ENCODE results near the gene UIMC1.

UIMC1 gene

DNA sequence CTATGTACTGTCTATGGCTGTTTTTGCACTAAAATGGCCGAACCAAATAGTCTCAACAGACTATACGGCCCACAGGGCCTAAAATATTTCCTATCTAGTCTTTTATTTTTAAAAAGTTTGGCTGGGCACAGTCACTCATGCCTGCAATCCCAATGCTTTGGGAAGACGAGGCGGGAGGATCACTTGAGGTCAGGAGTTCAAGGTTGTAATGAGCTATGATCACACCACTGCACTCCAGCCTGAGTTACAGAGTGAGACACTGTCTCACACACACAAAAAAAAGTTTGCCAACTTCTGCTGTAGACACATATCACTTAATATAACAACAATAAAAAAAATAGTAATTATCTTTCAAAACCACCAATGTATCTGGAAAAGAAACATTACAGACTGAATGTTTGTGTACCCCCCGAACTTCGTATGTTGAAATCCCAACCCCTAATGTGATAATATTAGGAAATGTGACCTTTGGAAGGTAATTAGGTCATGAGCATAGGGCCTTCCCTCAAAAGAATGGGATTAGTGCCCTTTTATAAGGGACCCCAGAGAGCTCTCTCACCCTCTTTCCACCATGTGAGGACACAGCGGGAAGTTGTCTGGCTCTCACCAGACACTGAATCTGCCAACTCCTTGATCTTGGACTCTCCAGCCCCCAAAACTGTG lies 53.9 kb downstream of the UIMC1 start:
- no peak for DNase-seq (ENCODE audit: low read depth in 2 of 2)

DNA sequence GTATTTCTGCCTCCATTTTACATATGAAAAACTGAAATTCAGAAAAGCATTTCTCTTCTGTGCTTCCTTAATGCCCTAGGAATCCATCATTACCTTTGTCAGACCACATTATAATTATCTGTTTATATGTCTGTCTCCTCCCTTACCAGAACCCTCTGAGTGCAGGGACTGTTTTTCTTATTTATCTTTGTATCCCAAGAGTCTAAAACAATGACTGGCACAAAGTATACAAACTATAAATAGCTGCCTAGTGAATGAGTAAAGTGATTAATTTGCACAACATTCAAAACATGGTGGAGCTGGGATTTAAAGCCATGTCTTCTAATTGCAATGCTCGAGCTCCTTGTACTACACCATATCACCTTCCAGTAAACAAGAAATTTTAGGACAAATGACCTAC lies 58.1 kb downstream of the UIMC1 start:
- DNase-seq (ENCODE audit: low read depth in 2 of 2) = no peak

DNA sequence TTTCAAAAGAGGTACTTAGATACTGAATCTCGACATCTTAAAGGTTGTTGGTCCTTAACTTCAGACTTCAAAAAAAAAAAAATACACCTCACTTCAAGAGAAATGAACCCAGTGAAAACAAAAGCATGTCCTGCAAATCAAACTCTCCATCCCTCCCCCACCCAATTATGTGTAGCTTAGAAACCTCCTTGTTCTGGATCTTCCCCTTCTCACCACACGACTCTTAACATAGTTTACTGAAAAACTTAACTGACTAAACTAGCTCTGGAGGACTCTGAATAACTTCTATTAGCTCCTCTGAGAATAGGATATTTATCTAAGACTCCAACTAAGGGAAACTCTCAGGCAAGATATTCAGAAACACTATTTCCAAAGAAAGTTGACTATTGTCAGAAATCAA lies 58.7 kb downstream of the UIMC1 start:
- DNase-seq (ENCODE audit: low read depth in 2 of 2) = no peak

DNA sequence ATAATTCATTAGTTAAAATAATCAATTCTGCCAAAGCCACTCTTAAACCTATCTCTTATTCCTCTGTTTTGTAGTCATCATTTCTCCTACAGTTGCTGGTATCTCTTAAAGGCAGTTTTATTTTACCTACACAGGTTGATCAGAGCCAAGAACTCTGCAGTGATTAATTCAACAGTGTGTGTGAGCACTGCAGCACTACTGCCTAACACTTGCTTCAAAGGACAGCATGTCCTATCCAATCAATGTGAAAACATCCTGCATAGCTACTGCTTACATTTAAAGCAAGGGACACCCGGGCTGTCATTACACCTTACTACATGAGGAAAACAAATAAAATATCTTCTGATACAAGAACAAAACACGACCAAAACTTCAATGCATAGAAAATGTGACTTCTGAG lies 62.3 kb downstream of the UIMC1 start:
- DNase-seq (ENCODE audit: low read depth in 2 of 2) = no peak

DNA sequence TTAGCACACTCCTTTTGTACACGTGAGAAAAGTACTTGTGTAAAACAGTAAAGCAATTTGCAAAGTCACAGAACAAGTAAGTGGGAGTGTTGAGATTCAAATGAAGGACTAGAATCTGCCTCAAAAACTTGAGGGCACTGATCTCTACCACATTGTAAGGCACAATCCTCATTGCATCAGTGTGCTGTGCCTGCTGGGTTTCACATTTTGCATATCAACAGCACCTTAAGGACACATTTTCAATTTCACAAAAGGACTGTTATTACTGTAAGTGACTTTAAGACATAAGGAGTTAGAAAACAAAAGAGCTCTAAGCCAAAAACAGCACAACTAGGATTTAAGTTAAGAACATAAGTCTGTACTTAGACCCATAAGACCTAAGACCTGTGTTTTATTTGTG lies 62.8 kb downstream of the UIMC1 start:
- DNase-seq (ENCODE audit: low read depth in 2 of 2) = no peak

DNA sequence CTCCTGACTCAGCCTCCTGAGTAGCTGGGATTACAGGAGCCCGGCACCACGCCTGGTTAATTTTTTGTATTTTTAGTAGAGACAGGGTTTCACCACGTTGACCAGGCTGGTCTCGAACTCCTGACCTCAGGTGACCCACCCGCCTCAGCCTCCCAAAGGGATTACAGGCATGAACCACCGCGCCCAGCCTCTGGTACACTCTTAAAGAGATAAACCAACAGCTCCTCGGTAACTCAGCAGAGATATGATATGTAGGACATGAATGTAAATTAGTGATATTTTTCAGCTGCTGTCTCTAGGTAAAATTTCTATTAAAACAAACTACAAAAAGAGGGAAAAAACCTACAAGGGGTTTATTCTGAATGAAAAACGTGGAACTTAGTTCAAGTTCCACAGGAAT lies 64.6 kb downstream of the UIMC1 start:
- DNase-seq (ENCODE audit: low read depth in 2 of 2) = no peak

DNA sequence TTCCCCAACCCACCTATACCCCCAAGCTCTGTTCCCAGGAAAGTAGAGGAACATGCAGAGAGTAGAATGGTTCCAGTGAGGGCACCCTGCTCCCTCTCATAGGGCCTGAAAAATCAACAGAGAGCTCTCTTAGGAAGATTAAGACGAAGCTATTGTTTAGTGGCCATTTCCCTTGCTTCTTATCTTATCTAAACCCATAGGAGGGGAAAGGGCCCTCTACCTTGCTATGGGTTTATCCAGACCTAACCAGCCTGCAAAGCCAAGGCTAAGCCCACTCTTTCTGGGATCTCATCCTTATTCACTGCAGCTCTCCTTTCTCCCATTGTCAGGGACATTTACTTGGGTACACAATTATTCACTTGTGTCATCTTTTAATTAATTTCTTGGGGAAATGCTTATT lies 68.1 kb downstream of the UIMC1 start:
- DNase-seq (ENCODE audit: low read depth in 2 of 2) = no peak

DNA sequence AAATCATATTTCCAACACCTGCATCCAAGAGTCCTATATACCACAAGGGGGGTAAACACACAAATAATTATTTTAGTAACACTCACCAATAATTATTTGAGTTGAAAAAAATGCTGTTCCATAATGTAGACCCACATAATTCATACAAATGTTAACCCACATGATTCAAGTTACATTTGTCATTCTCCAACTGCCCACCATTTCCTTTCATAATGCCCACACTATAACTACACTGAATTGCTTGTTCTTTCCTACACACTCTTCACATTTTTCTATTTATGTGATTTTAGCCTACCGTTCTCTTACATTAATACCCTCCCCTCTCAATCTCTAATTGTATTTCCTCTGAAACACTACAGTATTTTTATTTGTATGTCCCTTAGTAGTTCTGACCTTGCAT lies 71.6 kb downstream of the UIMC1 start:
- DNase-seq (ENCODE audit: low read depth in 2 of 2) = no peak

DNA sequence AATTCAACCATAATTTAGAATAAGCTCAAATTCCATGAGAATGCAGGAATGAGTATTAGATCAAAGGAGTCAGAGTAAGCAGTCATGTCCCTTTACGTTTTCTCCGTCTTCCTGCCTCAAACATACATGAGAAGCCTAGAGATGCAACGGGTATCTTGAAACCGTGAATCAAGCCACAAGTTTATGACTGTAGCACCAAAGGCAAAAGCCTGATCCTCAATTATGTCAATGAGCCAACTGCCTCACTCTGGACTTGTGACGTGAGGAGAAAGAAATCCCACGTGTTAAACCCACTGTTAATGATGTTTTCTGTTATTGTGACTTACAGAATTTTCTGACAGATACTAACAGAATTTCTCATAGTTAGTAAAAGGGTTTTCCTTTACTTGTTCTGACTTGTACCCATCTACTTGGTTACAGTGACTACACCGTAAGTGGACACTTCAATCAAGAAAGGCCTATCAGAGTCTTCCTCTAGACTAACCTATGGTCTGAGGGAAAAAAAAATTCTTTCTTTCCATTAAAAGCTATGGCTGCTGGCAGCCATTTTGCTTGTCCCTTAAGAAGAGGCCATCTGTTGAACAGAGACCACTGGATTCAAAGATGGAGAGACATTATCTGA lies 72.2 kb downstream of the UIMC1 start:
- no peak for DNase-seq (ENCODE audit: low read depth in 2 of 2)

DNA sequence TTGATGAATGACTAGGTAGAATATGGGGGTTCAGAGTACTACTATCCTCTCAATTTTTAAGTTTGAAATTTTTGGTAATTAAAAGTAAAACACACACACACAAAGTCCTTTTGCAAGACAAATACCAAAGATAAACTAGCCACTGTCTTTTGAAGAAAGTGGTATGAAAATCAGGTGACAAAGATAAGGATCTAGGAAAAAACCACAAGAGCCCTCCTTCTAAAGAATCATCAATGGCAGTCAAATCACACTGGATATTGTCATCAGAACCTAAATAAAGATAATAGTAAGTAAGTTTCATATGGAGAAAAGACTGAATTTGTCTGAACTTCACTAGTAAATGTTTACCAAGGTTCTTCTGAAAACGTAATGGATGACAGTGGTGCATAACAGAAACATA lies 76.9 kb downstream of the UIMC1 start:
- no peak for DNase-seq (ENCODE audit: low read depth in 2 of 2)

DNA sequence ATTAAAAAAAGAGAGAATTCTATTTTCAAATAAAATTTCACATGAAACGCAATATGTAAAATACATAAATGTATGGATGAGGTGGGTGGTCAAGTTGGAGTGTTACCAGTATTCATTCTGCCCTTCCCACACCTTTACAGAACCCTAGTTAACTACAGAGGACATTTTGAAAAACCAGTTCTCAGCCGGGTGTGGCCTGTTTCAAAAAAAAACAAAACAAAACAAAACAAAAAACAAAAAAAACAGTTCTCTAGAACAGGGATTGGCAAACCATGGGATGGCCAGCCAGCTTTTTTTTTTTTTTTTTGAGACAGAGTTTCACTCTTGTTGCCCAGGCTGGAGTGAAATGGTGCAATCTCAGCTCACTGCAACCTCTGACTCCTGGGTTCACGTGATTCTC lies 79.0 kb downstream of the UIMC1 start:
- no peak for DNase-seq (ENCODE audit: low read depth in 2 of 2)

DNA sequence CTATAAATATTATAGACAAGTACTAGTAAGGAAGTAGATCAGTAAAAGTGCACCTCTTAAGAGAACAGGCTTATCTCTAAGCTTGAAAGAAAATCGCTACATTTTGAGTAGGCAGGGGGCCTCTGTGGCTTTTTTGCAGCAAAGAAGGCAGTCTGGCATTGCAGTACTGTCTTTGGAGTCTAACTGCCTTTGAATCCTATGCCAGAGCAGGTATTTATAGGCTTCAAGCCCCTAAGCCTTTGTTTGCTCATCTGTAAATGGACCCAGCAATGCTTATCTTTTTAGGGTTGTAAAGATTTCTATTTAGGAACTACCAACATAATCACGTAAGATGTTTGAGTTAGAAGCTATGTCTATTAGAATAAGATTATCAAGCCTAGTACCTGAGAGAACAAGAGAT lies 83.8 kb downstream of the UIMC1 start:
- DNase-seq (ENCODE audit: low read depth in 2 of 2) = no peak

DNA sequence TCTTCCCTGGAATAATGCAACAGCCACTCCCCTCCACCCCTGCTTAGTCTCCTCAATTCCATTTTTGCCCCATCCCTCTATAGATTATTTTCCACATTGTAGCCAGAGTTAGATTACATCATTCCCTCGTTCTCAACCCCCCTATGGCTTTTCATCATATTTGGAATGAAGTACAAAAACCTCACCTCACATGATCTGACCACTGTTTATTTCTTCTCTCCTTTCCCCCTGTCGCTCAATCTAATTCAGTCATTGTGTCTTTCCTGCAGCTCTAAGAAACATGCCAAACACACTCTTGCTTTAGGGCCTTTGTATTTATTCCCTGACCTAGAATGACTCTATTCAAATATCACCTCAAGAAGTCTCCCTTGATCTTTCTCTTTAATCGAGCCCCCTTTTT lies 84.9 kb downstream of the UIMC1 start:
- no peak for DNase-seq (ENCODE audit: low read depth in 2 of 2)

DNA sequence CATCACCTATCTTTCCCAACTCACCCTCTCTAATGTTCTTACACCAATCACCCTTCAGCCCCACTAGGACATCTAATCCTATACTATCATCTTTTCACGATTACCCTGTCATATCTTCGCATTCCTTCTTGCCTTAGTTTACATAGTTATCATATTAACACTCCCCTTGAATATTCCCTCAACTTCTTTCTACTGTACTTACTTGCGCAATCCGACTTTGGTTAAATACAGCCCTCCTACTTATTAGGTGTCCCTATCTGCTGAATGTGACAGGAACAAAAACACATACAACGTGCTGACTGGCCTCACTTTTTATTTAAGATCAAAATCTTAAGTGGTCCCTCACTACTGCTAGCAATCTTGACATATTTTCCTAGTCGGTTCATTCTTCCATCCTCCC lies 88.0 kb downstream of the UIMC1 start:
- no peak for DNase-seq (ENCODE audit: low read depth in 2 of 2)

DNA sequence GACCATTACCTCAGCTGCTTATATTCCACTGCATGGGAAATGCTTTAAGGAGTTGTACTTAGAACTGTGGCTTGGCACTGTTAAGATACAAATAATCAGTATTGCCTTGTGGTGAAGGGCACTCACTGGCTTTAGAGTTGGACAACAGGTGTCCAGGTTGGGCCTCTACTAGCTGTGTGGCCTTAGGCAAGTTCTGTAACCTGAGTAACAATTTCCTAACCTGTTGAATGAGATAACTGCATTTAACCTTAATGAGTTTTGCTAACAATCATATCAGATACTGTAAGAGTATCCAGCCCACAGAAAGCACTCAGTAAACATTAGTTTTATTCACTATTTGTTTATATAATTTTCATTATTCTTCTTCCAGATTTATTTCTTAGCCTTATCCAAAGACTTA lies 90.2 kb downstream of the UIMC1 start:
- no peak for DNase-seq (ENCODE audit: low read depth in 2 of 2)

DNA sequence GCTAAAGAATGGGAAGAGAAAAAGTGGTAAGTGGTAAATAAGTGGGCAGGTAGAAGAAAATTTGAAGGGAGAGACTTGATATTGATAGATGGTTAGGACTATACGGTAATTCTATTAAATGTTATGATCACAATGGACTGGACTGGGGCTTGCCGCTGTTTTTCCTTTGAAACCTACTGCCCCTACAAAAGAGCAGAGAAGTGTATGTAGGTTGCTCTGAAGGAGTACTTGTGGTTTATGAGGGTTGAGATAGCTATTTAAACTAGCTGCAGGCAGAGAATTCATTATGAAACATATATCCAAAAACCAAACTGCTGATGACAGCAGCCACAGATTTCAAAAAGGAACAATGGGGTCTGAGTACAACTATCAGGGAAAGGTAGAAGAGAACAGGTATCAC lies 90.7 kb downstream of the UIMC1 start:
- no peak for DNase-seq (ENCODE audit: low read depth in 2 of 2)

DNA sequence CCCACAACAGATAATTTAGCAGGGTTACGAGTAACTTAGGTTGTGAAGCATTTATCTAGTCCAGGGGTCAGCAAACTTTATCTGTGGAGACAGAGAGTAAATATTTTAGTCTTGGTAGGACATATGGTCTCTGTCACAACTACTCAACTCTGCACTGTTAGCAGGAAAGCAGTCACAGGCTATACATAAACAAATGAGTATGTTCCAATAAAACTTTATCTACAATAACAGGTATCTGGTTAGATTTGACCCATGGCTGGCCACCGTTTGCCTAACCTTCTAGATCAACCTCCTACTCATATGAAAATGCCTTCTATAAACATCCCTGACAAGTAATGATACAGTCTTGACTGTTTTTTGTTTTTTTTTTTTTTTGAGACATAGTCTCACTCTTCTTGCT lies 94.5 kb downstream of the UIMC1 start:
- no peak for DNase-seq (ENCODE audit: low read depth in 2 of 2)

DNA sequence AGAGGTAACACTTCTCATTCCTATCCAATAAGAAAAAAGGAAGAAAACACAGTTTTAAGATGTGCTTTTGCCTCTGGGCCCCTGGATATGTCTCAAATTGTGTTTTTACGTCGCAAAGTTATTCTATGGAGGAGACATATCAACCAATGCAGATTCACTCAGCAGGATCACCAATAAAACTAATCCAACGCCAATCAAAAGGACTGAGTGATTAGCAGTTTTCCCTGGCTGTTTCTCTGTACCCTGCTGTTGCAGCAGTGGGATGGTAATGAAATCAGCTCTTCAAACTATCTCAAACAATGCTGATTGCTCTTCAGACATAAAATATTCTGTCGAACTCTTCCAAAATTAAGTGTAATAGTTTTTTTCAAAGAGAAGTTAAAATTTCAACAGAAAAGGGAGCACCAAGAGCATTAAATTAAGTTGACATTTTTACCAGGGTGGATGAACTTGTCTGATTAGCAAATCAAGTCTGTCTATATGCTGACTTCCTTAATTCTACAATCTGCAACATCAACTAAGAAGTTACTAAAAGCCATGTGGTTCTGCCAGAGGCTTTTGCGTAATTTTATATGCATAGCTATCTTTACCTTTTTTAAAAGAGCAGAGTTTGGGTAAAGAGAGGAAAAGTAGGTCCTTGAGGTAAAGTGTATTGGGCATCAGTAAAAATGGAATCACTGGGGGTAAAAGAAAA lies 97.8 kb downstream of the UIMC1 start:
- no peak for DNase-seq (ENCODE audit: low read depth in 2 of 2)

DNA sequence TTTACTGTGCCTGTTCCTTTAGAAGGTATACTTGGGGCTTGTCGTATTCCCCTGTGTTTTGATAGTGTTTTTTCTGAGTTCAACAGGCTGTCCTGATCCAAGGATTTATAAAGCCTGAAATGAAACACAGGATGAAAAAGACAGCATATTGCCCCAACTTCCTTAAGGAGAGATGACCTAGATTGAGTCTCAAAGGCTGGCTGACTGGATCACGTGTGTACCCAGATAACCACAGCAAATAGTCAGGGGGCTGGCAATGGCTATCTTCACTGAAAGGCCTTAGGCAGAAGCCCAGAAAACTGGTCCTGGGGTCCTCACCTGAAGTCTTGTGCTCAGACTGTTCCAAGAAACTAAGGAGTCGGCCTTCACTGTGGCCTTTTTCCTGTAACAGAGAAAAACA lies 99.8 kb downstream of the UIMC1 start:
- DNase-seq (ENCODE audit: low read depth in 2 of 2) = no peak

DNA sequence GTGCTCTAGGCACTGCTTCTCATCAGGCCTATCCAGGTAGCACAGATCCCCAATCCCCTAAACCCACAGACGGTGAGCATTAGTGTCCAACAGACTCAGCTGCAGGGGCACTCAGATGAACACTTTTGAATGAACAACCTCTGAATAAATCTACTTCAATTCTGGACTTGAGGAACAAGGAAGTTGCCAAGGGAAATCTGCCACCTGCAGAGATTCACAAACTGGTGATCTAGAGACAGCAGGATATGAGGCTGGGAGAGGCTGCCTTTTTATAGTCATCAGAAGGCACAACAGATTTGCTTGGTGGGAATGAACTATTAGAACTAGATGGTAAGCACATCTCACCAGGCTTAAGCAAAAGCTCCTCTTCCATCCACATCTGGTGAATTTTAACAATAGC lies 100.5 kb downstream of the UIMC1 start:
- no peak for DNase-seq (ENCODE audit: low read depth in 2 of 2)

DNA sequence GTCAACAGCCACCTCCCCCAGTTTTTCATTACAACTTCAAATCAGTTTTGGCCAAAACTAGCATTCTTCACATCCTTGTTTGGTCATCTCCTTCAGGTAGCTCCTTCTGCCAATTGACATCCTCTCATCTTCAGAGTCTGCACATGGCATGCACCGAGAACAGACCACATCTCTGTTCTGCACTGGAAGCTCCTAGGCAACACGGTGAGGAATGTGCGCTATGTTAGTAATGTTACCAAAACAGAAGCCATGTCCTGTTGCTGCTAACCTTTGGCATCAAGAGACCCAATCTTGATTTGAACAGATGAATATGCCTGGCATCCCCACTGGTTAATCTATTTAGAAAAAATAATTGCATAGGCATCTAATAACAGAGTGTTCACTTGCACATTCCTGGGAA lies 102.3 kb downstream of the UIMC1 start:
- no peak for DNase-seq (ENCODE audit: low read depth in 2 of 2)

DNA sequence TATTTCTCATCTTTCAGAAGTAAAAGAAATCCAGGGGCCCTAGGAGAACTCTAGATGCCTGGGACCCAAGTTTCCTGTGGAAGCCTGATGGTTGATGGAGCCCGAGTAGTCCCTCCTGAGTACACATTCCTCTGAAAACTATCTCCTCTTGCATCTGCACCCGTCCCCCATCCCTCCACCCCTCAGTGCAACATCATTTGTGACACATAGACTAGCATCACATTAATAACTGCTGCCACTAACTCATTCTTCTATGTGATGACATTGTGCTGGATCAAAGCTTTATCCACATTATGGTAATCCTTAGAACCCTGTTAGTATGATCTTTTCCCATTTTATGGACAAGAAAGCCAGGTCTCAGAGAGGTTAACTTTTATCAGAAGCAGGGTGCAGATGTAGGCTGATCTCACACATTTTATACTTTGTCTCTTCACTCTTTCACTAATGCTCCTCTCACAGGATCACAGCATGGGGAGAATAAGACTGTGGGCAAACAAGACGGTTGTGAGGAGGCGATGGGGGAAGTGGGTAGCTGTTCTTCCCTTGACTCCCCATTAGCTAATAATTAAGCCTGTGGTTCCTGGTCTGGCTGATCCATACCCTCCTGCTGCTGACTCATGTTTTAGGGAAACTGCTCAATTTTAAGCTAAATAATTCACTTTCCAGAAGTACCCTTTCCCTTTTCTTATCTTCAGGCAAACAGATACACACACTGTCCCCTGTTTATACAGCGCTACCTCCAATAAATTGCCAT lies 103.5 kb downstream of the UIMC1 start:
- no peak for DNase-seq (ENCODE audit: low read depth in 2 of 2)
